NCI-H82 treated with DMSO at 0.1 percent for 48 hours (cell line): ENCODE results near the gene ACP3.
"Not testable (repeated sequence)": the region's sequence is repeated elsewhere in the genome, so short reads cannot be mapped to it uniquely, and the experiment has no call there.

Experiments
- DNase-seq: peaks from one replicate; lab custom pipeline; 2025; ENCODE audit not compliant: unreplicated experiment; lab: John Stamatoyannopoulos, UW

The ACP3 gene

GRCh38 chr3:132317229-132317948 lies at the start of gene ACP3:
Gene ACP3, plus strand, starts transcription at chr3:132317407. Its CDS starts 50 bp downstream, at chr3:132317457.
- peak; percentile 33 for DNase-seq

GRCh38 chr3:132268956-132269355 lies 48.3 kb upstream of the ACP3 start:
- DNase-seq = no peak

GRCh38 chr3:132273036-132273435 lies 44.2 kb upstream of the ACP3 start:
- no peak for DNase-seq

- DNase-seq = no peak
Observed at GRCh38 chr3:132276228-132276906, 40.8 kb upstream of the ACP3 start.

- DNase-seq = no peak
Observed at GRCh38 chr3:132279030-132279429, 38.2 kb upstream of the ACP3 start.

GRCh38 chr3:132283440-132283839 lies 33.8 kb upstream of the ACP3 start:
- no peak for DNase-seq

- DNase-seq = no peak
Observed at GRCh38 chr3:132283916-132284405, 33.2 kb upstream of the ACP3 start.

- DNase-seq = no peak
Observed at GRCh38 chr3:132284781-132285619, 32.2 kb upstream of the ACP3 start.

GRCh38 chr3:132285620-132285945 lies 31.6 kb upstream of the ACP3 start:
- no peak for DNase-seq

GRCh38 chr3:132286035-132286434 lies 31.2 kb upstream of the ACP3 start:
- DNase-seq = no peak

- DNase-seq = no peak
Observed at GRCh38 chr3:132288357-132288756, 28.9 kb upstream of the ACP3 start.

- no peak for DNase-seq
Observed at GRCh38 chr3:132289316-132289715, 27.9 kb upstream of the ACP3 start.

- no peak for DNase-seq
Observed at GRCh38 chr3:132290833-132291232, 26.4 kb upstream of the ACP3 start.

GRCh38 chr3:132292042-132292441 lies 25.2 kb upstream of the ACP3 start:
- DNase-seq = no peak

GRCh38 chr3:132293251-132293650 lies 24.0 kb upstream of the ACP3 start:
- DNase-seq = no peak

GRCh38 chr3:132294906-132295305 lies 22.3 kb upstream of the ACP3 start:
- DNase-seq = no peak

GRCh38 chr3:132303336-132304201 lies 13.6 kb upstream of the ACP3 start:
- DNase-seq = not testable (repeated sequence)

- not testable (repeated sequence) for DNase-seq
Observed at GRCh38 chr3:132304351-132304750, 12.9 kb upstream of the ACP3 start.

GRCh38 chr3:132310057-132310456 lies 7.2 kb upstream of the ACP3 start:
- DNase-seq = not testable (repeated sequence)

- no peak for DNase-seq
Observed at GRCh38 chr3:132311316-132311715, 5.9 kb upstream of the ACP3 start.

- no peak for DNase-seq
Observed at GRCh38 chr3:132311841-132312240, 5.4 kb upstream of the ACP3 start.
